Measurements from ENCODE around the gene PDCD1.

PDCD1 gene

GRCh38 chr2:241895712-241896641 is 37.3 kb upstream of the PDCD1 start:
- DNase-seq (ENCODE audit: low spot score), result no peak

- no peak for DNase-seq (ENCODE audit: low spot score)
Observed at GRCh38 chr2:241895427-241895711, 36.7 kb upstream of the PDCD1 start.

- DNase-seq (ENCODE audit: low spot score), result no peak
Observed at GRCh38 chr2:241894681-241895426, 36.2 kb upstream of the PDCD1 start.

GRCh38 chr2:241894056-241894641 is 35.5 kb upstream of the PDCD1 start:
- no peak for DNase-seq (ENCODE audit: low spot score)

GRCh38 chr2:241893265-241893664 is 34.6 kb upstream of the PDCD1 start:
- no peak for DNase-seq (ENCODE audit: low spot score)

GRCh38 chr2:241892299-241893137 is 33.8 kb upstream of the PDCD1 start:
- no peak for DNase-seq (ENCODE audit: low spot score)

- DNase-seq (ENCODE audit: low spot score), result no peak
Observed at GRCh38 chr2:241891988-241892298, 33.2 kb upstream of the PDCD1 start.

GRCh38 chr2:241891315-241891987 is 32.8 kb upstream of the PDCD1 start:
- no peak for DNase-seq (ENCODE audit: low spot score)

DNA sequence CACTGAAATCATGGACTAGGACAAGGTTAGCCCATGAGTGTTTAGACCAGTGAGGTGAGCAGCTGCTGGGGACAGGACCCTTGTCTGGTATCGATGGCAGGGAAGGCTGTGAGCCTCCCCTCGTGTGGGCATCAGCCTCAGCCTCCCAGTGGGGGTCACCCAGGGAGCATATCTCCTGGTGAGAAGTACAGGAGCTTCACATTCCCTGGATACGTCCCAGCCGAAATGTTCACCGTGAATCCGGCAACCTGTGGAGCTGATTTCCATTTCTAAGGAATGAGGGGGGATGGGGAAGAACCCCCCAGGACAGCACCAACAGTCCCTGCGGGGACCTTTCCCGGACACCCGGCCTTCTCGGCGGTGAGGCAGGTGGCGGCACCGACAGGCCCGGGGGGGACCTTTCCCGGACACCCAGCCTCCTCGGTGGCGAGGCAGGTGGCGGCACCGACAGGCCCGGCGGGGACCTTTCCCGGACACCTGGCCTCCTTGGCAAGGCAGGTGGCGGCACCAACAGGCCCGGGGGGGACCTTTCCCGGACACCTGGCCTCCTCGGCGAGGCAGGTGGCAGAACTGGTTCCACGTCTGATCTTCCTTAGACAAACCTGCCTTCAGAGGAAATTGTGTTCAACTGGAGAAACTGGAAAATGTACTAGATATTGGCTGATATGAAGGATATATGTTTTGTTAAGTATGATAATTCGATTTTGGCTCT is 32.0 kb upstream of the PDCD1 start:
- no peak for DNase-seq (ENCODE audit: low spot score)

DNA sequence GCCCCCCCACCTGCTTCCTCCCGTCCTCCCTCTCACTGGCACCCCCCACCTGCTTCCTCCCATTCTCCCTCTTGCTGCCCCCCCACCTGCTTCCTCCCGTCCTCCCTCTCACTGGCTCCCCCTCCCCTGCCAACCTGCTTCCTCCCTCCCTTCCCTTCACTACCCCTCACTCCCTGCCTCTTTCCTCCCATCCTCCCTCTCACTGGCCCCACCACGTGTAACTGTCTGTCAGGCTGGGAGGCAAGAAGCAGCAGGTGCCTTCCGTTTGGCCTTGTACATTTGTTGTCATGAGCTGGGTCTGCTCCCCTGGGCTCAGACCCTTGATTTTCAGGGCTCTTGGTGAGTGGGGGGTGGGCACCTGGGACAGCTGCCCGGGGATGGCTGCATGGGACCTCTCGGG is 29.9 kb upstream of the PDCD1 start:
- no peak for DNase-seq (ENCODE audit: low spot score)

- no peak for DNase-seq (ENCODE audit: low spot score)
Observed at GRCh38 chr2:241887806-241888522, 29.3 kb upstream of the PDCD1 start.

DNA sequence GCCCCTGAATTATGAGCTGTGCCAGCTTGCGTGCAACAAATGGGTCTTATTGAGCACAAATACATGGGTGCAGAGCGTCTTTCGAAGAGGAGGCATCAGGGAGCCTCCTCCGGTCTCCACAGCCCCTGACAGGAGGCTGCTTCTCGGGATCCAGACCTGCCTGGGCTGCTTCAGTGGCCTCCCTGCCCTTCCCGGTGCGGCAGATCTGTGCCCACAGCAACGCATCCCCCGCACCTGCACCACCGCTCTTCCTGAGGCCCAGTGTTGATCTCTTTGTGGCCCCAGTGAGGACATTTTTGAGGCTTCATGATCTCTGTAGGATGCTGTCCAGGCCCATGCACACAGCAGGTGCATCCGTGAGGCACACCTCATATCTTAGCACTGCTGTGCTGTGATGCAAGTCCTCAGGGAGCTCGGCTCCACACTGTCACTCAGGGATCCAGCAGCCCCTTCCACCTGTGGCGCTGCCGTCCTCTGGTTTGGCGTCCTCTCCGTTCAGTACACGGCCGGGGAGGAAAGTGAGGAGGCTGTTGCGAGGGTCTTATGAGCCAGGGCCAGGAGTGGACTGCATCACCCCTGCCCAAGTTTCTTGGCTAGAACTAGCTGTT is 28.2 kb upstream of the PDCD1 start:
- no peak for DNase-seq (ENCODE audit: low spot score)

DNA sequence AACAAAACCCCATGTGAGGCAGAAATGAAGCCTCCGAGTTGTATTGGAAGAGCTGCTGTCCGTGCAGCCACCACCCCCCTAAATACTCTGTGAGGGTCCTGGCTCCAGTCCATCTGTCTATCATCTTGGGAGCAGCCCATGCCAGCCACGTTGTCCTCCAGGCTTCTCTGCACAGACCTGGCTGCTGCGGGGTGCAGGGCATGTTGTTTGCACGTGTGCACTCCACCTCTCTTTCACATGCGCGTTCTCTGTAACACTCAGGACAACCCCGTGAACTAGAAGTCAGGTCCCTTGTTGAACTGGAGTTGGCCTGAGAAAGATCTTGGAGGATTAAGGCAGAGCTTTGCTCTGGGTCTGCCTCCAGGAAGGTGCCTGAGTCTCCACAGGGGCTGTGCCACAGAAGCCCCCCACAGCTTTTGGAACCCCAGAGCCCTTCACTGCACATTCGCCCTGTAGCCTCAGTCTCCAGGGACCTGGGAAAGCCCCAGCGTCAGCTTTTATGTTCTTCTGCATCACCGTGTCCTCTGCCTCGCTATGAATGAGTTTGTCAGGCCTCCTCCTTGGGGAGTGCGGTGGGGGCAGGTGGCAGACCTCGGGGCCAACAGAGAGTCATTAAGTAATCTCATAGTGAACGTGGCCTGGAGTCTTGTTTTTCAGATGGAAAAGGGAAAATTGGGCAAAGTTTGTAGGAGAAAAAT is 27.4 kb upstream of the PDCD1 start:
- DNase-seq (ENCODE audit: low spot score), result no peak

- DNase-seq (ENCODE audit: low spot score), result no peak
Observed at GRCh38 chr2:241885291-241885945, 26.7 kb upstream of the PDCD1 start.

- no peak for DNase-seq (ENCODE audit: low spot score)
Observed at GRCh38 chr2:241884951-241885290, 26.2 kb upstream of the PDCD1 start.

GRCh38 chr2:241882091-241882625 is 23.5 kb upstream of the PDCD1 start:
- no peak for DNase-seq (ENCODE audit: low spot score)

DNA sequence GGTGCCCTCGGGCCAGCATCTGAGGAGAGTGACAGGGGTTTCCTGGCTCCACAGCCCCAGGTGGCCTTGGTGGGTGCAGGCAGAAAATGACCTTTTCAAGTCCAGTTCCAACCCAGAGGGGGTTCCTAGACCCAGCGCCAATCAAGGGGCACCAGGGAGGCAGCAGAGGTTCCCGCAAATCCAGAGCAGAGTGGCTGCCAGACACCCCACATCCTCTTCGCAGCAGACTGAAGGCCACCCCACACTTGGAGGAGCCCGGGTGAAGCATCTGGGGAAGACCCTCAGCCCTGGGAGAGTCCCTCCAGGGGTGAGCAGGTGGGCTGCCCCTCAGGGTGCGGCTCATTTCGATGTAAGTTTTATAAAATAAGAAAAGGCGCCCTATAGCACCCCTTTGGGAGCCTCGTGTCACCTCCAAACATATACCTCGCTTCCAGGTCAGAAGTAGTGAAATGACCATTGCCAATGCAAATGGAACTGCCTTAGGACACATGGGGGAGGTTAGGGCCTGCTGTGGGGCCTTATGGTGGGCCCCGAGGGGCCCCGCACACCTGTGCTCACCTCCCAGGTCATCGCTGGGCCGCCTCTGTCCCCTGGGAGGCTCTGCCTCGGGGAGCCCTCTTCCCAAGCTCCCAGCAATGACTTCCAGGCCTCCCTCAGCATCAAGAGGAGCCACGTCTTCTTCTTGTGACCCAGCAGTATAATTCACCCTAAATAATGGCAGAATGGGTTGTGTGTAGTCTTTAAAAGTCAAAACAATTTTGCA is 21.8 kb upstream of the PDCD1 start:
- no peak for DNase-seq (ENCODE audit: low spot score)

DNA sequence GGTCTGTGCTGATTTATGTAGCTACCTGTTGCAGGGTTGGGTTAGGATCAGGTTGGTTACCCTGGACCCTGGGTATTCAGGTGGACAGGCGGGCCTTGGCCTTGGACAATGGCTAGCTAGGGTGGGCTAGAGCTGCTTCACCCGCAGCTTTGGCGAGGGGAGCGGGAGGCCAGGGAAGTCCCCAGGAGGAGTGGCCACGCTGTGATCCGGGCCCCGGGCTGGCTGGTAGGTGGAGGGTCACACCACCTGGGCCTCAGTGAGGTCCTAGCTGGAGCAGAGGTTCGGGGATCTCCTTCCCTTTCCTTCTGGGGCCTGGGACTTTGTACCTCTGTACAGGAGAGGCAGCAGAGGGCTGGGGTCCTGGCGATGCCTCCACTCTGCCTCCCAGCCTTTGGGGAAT is 20.6 kb upstream of the PDCD1 start:
- DNase-seq (ENCODE audit: low spot score), result no peak

Measured in activated CD4-positive, alpha-beta T cell treated with anti-CD3 and anti-CD28 coated beads, Interleukin-2, Interleukin-4, amounts not matched to agents 100 ng/mL and 50 ng/mL, durations not matched to agents 16 hours and 8 hours (primary cell).